IPS-15b (cell line): Measurements from ENCODE around the gene CES3.
A peak's percentile ranks its signal among the peaks of the same experiment; 100 is the strongest.
"Not testable (repeated sequence)": the region's sequence is repeated elsewhere in the genome, so short reads cannot be mapped to it uniquely, and the experiment has no call there.

Experiments used
- H3K27me3 ChIP-seq: one replicate; pipeline ENCODE4 v1.6.1; 2013; ENCODE audit warnings: low read length; ENCODE audit not compliant: control insufficient read depth, insufficient read depth
- H3K36me3 ChIP-seq: one replicate; pipeline ENCODE4 v1.6.1; 2013; ENCODE audit warnings: low read length; ENCODE audit not compliant: control insufficient read depth, insufficient read depth
- H3K4me1 ChIP-seq: one replicate; pipeline ENCODE4 v1.6.1; 2013; ENCODE audit warnings: mild to moderate bottlenecking, low read length; ENCODE audit not compliant: control insufficient read depth, insufficient read depth
- H3K4me3 ChIP-seq: one replicate; pipeline ENCODE4 v1.5.1; 2013; ENCODE audit warnings: low read depth, low read length
- H3K9ac ChIP-seq: one replicate; pipeline ENCODE4 v1.6.1; 2013; ENCODE audit warnings: low read depth, mild to moderate bottlenecking, low read length
- H3K9me3 ChIP-seq: one replicate; pipeline ENCODE4 v1.6.1; 2013; ENCODE audit warnings: mild to moderate bottlenecking, low read length; ENCODE audit not compliant: control insufficient read depth, insufficient read depth

The CES3 gene

DNA sequence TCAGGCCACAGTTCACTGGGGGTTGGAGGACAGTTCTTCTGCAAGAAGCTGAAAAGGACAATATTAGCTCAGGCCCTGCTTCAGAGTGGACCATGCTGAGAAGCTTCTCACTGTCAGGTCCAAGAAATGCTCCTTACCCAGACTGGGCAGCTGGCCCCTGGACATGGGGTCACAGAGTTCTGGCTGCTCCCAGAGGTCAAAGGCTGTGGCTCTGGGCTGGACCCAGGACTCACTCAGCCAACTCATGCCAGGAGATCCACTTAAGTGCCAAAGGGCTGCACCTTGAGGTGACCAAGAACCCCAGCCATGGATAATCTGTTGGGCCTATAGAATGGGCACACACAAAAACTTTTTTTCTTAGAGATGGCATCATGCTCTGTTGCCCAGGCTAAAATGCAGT, 21.7 kb upstream of the CES3 start:
- H3K4me1 ChIP-seq: no peaks in the 10 kb centered on the region
- no peak overlapping the region for H3K9ac ChIP-seq
- H3K36me3 ChIP-seq: peaks cover 26% of the 10 kb centered on the region
- no peaks in the 10 kb centered on the region for H3K9me3 ChIP-seq
- H3K4me3 ChIP-seq: no peak overlapping the region
- peaks cover 6% of the 10 kb centered on the region for H3K27me3 ChIP-seq

- no peak overlapping the region for H3K9ac ChIP-seq
- no peaks in the 10 kb centered on the region for H3K4me1 ChIP-seq
- peaks cover 23% of the 10 kb centered on the region for H3K36me3 ChIP-seq
- H3K9me3 ChIP-seq: no peaks in the 10 kb centered on the region
- no peak overlapping the region for H3K4me3 ChIP-seq
- H3K27me3 ChIP-seq: peaks cover 3% of the 10 kb centered on the region
These were observed 20.8 kb upstream of the CES3 start for GRCh38 chr16:66940236-66940635.

DNA sequence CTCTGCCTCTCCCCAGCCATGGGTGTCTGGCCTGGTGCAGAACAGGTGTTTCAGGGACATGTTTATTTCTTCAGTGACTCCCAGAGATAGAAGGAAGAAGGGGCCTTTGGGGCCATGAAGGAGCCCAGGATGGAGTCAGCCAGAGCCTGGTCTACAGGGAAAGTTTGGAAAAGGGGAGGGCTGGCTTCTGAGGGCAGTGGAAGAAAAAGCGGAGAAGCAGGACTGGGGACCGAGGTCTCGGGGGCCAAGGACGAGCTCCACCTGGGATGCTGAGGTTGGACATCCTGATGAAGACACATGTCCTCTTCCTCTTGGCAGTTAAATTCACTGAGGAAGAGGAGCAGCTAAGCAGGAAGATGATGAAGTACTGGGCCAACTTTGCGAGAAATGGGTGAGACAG, 18.1 kb upstream of the CES3 start:
- H3K9ac ChIP-seq: no peak overlapping the region
- H3K9me3 ChIP-seq: no peaks in the 10 kb centered on the region
- no peaks in the 10 kb centered on the region for H3K4me1 ChIP-seq
- H3K36me3 ChIP-seq: peaks cover 20% of the 10 kb centered on the region
- no peak overlapping the region for H3K4me3 ChIP-seq
- peaks cover 8% of the 10 kb centered on the region for H3K27me3 ChIP-seq

- Histone ChIP-seq H3K9ac (no peak overlapping the region), H3K36me3 (peaks cover 20% of the 10 kb centered on the region), H3K9me3 (no peaks in the 10 kb centered on the region), H3K4me3 (no peak overlapping the region), H3K27me3 (peaks cover 13% of the 10 kb centered on the region), H3K4me1 (no peaks in the 10 kb centered on the region)
These were observed 17.5 kb upstream of the CES3 start for GRCh38 chr16:66943426-66944053.

- H3K9ac ChIP-seq: no peak overlapping the region
- H3K36me3 ChIP-seq: peaks cover 20% of the 10 kb centered on the region
These were observed 17.0 kb upstream of the CES3 start for GRCh38 chr16:66944054-66944441.

DNA sequence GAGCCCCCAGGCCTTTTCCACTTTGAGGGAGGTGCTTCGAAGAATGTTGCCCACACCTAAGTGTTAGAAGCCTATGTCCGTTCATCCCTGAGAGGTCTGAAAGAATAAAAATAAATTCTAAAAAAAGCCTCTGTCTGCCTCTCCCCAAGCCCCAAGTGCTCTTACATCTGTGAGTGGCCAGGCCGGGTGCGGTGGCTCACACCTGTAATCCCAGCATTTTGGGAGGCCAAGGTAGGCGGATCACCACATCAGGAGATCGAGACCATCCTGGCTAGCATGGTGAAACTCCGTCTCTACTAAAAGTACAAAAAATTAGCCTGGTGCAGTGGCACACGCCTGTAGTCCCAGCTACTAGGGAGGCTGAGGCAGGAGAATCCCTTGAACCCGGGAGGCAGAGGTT, 16.1 kb upstream of the CES3 start:
- not testable (repeated sequence) for H3K4me3 ChIP-seq, H3K9ac ChIP-seq, H3K9me3 ChIP-seq, H3K4me1 ChIP-seq
- Histone ChIP-seq H3K27me3 (peaks cover 28% of the 10 kb centered on the region), H3K36me3 (peaks cover 20% of the 10 kb centered on the region)

More at GRCh38 chr16:66944054-66944441, 17.0 kb upstream of the CES3 start:
- Histone ChIP-seq H3K27me3 (peaks cover 18% of the 10 kb centered on the region), H3K9me3 (no peaks in the 10 kb centered on the region), H3K4me1 (no peaks in the 10 kb centered on the region), H3K4me3 (no peak overlapping the region)

- no peak overlapping the region for H3K9ac ChIP-seq
- no peaks in the 10 kb centered on the region for H3K4me1 ChIP-seq
- no peaks in the 10 kb centered on the region for H3K9me3 ChIP-seq
- peaks cover 34% of the 10 kb centered on the region for H3K27me3 ChIP-seq
- H3K4me3 ChIP-seq: no peak overlapping the region
- peaks cover 12% of the 10 kb centered on the region for H3K36me3 ChIP-seq
These were observed 15.1 kb upstream of the CES3 start for GRCh38 chr16:66945939-66946338.

DNA sequence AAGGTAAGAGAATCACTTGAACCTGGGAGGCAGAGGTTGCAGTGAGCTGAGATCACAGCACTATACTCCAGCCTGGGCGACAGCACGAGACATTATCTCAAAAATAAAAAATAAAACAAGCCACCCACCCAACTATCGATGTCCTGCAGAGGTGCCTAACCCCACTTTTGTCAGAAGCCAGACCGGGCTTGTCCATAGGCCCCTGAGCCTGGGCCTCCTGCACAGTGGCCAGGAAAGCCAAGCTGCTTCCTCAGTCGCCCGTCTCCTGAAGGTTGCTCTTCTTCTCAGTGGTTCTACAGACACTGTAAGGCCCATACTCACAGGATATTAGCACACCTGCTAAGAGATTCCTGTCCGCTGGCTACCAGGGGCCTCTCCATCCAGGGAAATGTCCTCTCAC, 14.5 kb upstream of the CES3 start:
- Histone ChIP-seq H3K9me3 (no peaks in the 10 kb centered on the region), H3K36me3 (peaks cover 6% of the 10 kb centered on the region), H3K4me3 (no peak overlapping the region), H3K27me3 (peaks cover 34% of the 10 kb centered on the region), H3K9ac (no peak overlapping the region), H3K4me1 (no peaks in the 10 kb centered on the region)

DNA sequence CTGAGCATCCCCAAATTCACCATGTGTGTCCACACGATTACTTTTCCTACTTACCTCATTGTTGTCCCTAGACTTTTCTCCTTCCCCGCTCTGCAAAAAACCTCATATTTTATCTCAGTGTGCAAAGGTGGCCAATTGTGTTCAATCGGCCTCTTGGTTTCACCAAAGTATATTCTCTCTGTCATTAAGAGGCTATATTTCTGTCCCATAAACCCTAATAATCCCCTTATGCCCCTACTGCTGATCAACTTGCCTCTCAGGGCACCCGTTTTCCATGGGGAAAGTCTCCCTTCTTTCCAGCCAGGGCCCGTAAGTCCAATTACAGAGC, 14.1 kb upstream of the CES3 start:
- Histone ChIP-seq H3K9ac (no peak overlapping the region), H3K4me1 (no peaks in the 10 kb centered on the region), H3K9me3 (no peaks in the 10 kb centered on the region), H3K27me3 (peaks cover 34% of the 10 kb centered on the region), H3K36me3 (peaks cover 2% of the 10 kb centered on the region), H3K4me3 (no peak overlapping the region)

DNA sequence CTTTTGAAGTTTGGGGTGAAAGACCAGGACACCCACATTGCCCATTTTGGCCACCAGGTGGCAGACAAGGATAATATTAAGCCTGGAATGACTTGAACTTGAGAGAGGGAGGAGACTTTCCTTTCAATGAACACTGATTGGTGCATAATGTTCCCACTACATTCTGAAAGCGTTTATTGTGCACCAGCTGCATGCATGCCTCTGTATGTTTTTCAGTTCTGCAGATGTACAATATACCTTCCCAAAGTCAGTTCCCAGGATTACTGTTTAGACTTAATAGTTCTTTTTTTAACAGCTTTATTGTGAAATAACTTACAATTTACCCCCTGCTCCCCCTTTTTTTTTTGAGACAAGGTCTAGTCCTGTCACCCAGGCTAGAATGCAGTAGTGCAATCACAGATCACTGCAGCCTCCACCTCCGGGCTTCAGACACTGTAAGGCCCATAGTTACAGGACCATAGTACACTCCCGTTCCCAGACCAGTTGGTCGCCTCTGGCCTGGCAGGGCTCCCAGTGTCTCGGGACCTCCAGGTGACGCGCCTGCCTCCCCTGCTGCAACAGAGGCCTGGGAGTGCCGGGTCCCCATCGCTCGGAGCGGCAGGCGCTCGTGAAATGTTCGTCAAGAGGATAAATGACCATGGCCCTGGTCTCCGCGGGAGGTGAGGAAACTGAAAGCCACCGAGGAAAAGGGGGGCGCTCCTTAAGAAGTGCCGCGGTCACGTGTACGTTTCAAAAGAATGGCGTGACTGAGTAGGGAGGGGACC, 13.6 kb upstream of the CES3 start:
- Histone ChIP-seq H3K27me3 (peaks cover 36% of the 10 kb centered on the region), H3K4me1 (no peaks in the 10 kb centered on the region), H3K4me3 (peak overlapping the region; percentile 54), H3K9ac (no peak overlapping the region), H3K36me3 (no peaks in the 10 kb centered on the region), H3K9me3 (no peaks in the 10 kb centered on the region)

GRCh38 chr16:66948134-66948836, 12.8 kb upstream of the CES3 start:
- no peaks in the 10 kb centered on the region for H3K4me1 ChIP-seq
- no peaks in the 10 kb centered on the region for H3K9me3 ChIP-seq
- peaks cover 36% of the 10 kb centered on the region for H3K27me3 ChIP-seq
- no peaks in the 10 kb centered on the region for H3K36me3 ChIP-seq
- H3K4me3 ChIP-seq: peak overlapping the region; percentile 54
- H3K9ac ChIP-seq: no peak overlapping the region

DNA sequence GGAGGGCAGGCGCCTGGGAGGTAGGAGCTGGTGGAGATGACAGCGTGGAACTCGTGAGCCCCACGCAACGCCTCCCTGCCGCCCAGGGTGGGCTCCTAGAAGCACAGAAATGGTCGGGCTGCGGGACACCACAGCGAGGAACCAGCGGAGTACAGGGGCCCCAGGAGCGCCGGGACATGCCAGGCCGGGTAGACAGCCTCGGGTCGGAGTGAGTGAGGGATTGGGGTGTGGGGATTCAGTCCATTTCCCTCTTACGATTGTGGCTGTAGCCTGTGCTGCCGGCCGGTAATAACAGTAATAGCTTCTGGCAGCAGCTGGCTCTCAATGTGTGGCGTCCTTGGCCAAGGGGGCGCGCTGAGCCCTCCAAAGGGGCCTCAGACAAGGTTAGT, 12.2 kb upstream of the CES3 start:
- Histone ChIP-seq H3K27me3 (peaks cover 36% of the 10 kb centered on the region), H3K4me1 (no peaks in the 10 kb centered on the region), H3K9ac (no peak overlapping the region), H3K9me3 (no peaks in the 10 kb centered on the region), H3K36me3 (no peaks in the 10 kb centered on the region), H3K4me3 (peak overlapping the region; percentile 54)
